WERI-Rb-1 (cell line): ENCODE measurements around the gene PFKL.

ENCODE experiments used
- DNase-seq: peaks from one replicate; pipeline ENCODE4 v3.0.0-alpha.2; 2020
- H3K27ac ChIP-seq: fragments of 250-450 bp; sonication (Bioruptor Pico); 2 replicates; pipeline ENCODE4 v1.5.1; 2020; ENCODE audit warnings: mild to moderate bottlenecking, moderate library complexity
- H3K27me3 ChIP-seq: fragments of 250-450 bp; sonication (Bioruptor Pico); 2 replicates; pipeline ENCODE4 v1.5.1; 2021; ENCODE audit warnings: mild to moderate bottlenecking, low read depth, moderate library complexity; ENCODE audit not compliant: insufficient read depth, severe bottlenecking
- H3K36me3 ChIP-seq: fragments of 250-450 bp; sonication (Bioruptor Pico); 2 replicates; pipeline ENCODE4 v1.5.1; 2020; ENCODE audit warnings: mild to moderate bottlenecking, moderate library complexity
- H3K4me3 ChIP-seq: 2 replicates; pipeline ENCODE4 v1.5.1; 2011; ENCODE audit warnings: low read depth, mild to moderate bottlenecking, control low read depth, low read length
- H3K9me3 ChIP-seq: fragments of 250-450 bp; sonication (Bioruptor Pico); 2 replicates; pipeline ENCODE4 v1.5.1; 2021; ENCODE audit warnings: mild to moderate bottlenecking, moderate library complexity; ENCODE audit not compliant: severe bottlenecking
- CTCF ChIP-seq: IDR thresholded peaks from 2 replicates; pipeline ENCODE4 v1.5.1; 2011; ENCODE audit warnings: low read depth, mild to moderate bottlenecking, control low read depth, inconsistent platforms, low read length

The PFKL gene

GRCh38 chr21:44286716-44287632, 12.9 kb upstream of the PFKL start:
- no peak overlapping the region for H3K27ac ChIP-seq
- no peaks in the 10 kb centered on the region for H3K27me3 ChIP-seq
- H3K36me3 ChIP-seq, result no peaks in the 10 kb centered on the region
- no peak overlapping the region for H3K4me3 ChIP-seq
- no peak for TF ChIP-seq CTCF
- H3K9me3 ChIP-seq, result no peaks in the 10 kb centered on the region
- DNase-seq, result no peak

GRCh38 chr21:44288251-44289110, 11.4 kb upstream of the PFKL start:
- H3K4me3 ChIP-seq, result no peak overlapping the region
- no peak for DNase-seq
- H3K27ac ChIP-seq, result no peak overlapping the region
- H3K9me3 ChIP-seq, result no peaks in the 10 kb centered on the region
- no peaks in the 10 kb centered on the region for H3K27me3 ChIP-seq
- no peaks in the 10 kb centered on the region for H3K36me3 ChIP-seq
- TF ChIP-seq CTCF, result no peak

DNA sequence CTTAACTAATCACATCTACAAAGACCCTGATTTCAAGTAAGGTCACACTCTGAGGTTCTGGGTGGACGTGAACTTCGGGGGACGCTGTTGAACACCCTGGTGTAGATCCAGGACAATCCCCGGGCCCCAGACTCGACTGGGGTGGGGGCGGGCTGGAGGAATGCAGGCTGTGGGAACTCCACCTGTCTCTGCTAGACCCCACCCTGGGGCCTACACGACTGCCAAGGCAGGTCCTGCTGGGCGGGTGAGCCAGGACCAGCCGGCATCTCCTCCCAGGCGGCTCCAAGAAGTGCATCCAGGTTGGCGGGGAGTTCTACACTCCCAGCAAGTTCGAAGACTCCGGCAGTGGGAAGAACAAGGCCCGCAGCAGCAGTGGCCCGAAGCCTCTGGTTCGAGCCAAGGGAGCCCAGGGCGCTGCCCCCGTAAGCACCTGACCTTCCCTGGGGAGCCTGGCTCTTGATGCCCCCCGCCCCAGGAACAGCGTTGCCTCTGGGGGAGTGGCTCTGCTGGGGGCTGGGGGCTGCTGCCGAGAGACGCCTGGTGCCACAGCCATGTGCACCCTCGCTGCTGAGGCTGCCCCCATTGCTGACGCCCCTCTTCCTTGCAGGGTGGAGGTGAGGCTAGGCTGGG, 10.4 kb upstream of the PFKL start:
- no peak for DNase-seq
- Histone ChIP-seq H3K9me3 (no peaks in the 10 kb centered on the region), H3K27me3 (no peaks in the 10 kb centered on the region), H3K27ac (no peak overlapping the region), H3K36me3 (no peaks in the 10 kb centered on the region), H3K4me3 (no peak overlapping the region)
- TF ChIP-seq CTCF, result no peak

DNA sequence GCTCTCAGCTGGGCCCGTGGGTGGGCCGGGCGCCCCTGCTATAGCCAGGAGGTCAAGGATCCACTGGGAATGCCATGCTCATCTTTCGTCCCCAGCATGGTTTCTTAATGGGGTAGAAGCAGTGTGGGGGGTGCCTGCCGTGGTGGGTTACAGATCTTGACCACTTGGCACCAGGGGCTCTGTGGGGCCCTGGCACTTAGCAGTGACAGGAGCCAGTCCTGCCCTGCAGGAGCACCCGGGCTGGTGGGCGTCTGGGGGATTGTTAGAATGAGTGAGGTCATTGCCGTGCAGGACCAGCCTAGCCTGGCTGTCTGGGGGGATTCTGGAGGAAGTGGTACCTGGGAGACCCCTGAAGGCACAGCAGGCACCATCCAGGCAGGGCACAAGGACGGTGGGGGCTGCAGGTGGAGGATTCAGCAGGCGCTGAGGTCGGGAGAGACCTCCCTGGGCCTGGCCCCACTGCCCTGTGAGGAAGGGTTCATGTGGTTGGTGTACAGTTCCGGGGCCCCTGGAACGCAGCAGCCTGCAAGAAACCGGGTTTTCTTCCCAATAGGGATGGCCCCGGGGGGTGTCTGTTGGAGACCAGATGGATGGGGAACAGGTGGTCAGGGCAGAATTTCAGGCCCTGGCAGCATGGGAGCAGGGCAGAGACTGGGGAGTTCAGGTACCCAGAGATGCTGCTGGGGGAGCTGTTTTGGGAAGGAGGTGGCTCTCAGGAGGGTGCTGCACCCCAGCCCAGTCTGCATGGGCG, 9.4 kb upstream of the PFKL start:
- Histone ChIP-seq H3K27me3 (no peaks in the 10 kb centered on the region), H3K9me3 (no peaks in the 10 kb centered on the region), H3K36me3 (no peaks in the 10 kb centered on the region), H3K27ac (no peak overlapping the region), H3K4me3 (no peak overlapping the region)
- no peak for TF ChIP-seq CTCF
- DNase-seq, result no peak
